Stimulated activated CD8-positive, alpha-beta memory T cell treated with anti-CD3 and anti-CD28 coated beads, Interleukin-15, amount 100 ng/mL, for 4 hours (primary cell): ENCODE measurements around the gene MRPS34.

ENCODE experiments used
- DNase-seq, 2 donors: peaks; one replicate each; pipeline ENCODE4 v3.0.0-alpha.2; 2020; ENCODE audit warnings: low read depth in 2 of 2

Gene MRPS34

GRCh38 chr16:1729026-1729425 is 43.9 kb downstream of the MRPS34 start:
- DNase-seq, result no peak

- DNase-seq, result no peak
Observed at GRCh38 chr16:1727651-1728624, 45.0 kb downstream of the MRPS34 start.

GRCh38 chr16:1726661-1727502 is 46.1 kb downstream of the MRPS34 start:
- DNase-seq, result no peak

- DNase-seq, result no peak
Observed at GRCh38 chr16:1724491-1724890, 48.4 kb downstream of the MRPS34 start.

GRCh38 chr16:1723450-1724147 is 49.3 kb downstream of the MRPS34 start:
- no peak for DNase-seq
